HG02798 (cell line): ENCODE measurements around the gene CCDC106.
A peak's percentile ranks its signal among the peaks of the same experiment; 100 is the strongest.

Experiments
- ATAC-seq: cut with Tn5 transposase; IDR thresholded peaks from one replicate; pipeline ENCODE4 v1.9.1; 2021; ENCODE audit warnings: mild to moderate bottlenecking; ENCODE audit not compliant: unreplicated experiment, poor library complexity

The CCDC106 gene

GRCh38 chr19:55635334-55635717 is 12.7 kb upstream of the CCDC106 start:
- no peak for ATAC-seq

GRCh38 chr19:55635856-55636440 is 12.1 kb upstream of the CCDC106 start:
- no peak for ATAC-seq

GRCh38 chr19:55636723-55637122 is 11.3 kb upstream of the CCDC106 start:
- no peak for ATAC-seq

- no peak for ATAC-seq
Observed at GRCh38 chr19:55637534-55637933, 10.5 kb upstream of the CCDC106 start.

- no peak for ATAC-seq
Observed at GRCh38 chr19:55638864-55639359, 9.1 kb upstream of the CCDC106 start.

GRCh38 chr19:55640043-55640576 is 7.9 kb upstream of the CCDC106 start:
- ATAC-seq: peak; percentile 38

GRCh38 chr19:55640577-55641425 is 7.2 kb upstream of the CCDC106 start, which contains the start of gene ZNF580:
Gene ZNF580, plus strand, starts transcription at chr19:55641002. Its CDS starts 1,507 bp downstream, at chr19:55642509.
- ATAC-seq: peak; percentile 33

GRCh38 chr19:55641426-55642152 is 6.4 kb upstream of the CCDC106 start:
- no peak for ATAC-seq

GRCh38 chr19:55642153-55643002 is 5.6 kb upstream of the CCDC106 start:
- no peak for ATAC-seq

- ATAC-seq: peak; percentile 29
Observed at GRCh38 chr19:55643003-55643886, 4.8 kb upstream of the CCDC106 start, which contains the start of gene ZNF581. Gene ZNF581, plus strand, starts transcription at chr19:55643649. Its CDS starts 923 bp downstream, at chr19:55644572.

- no peak for ATAC-seq
Observed at GRCh38 chr19:55643887-55644176, 4.2 kb upstream of the CCDC106 start.

GRCh38 chr19:55644191-55644833 is 3.7 kb upstream of the CCDC106 start:
- ATAC-seq: no peak

GRCh38 chr19:55644842-55645511 is 3.0 kb upstream of the CCDC106 start:
- no peak for ATAC-seq

- ATAC-seq: no peak
Observed at GRCh38 chr19:55645512-55645881, 2.5 kb upstream of the CCDC106 start.

GRCh38 chr19:55646889-55647731 is 902 bp upstream of the CCDC106 start:
- ATAC-seq: no peak

GRCh38 chr19:55648585-55649267 is 714 bp downstream of the CCDC106 start:
- no peak for ATAC-seq
